Smooth muscle cell (in vitro differentiated cells): ENCODE results near the gene ZNF644. TPM values are rescaled to one million over a fixed set of nuclear protein-coding genes. Genes with fewer than 3 reads are reported as not detected.
A peak's percentile ranks its signal among the peaks of the same experiment; 100 is the strongest.

ENCODE experiments used
- DNase-seq: peaks from one replicate; lab custom pipeline; 2025; ENCODE audit not compliant: unreplicated experiment; lab: John Stamatoyannopoulos, UW
- H2AFZ ChIP-seq: fragments of 200-600 bp; sonication (generic); 2 replicates; pipeline ENCODE4 v1.6.0; 2016; ENCODE audit warnings: antibody characterized with exemption, low read depth, mild to moderate bottlenecking
- H3F3A ChIP-seq: fragments of 200-600 bp; sonication (generic); 2 replicates; pipeline ENCODE4 v1.6.0; 2017; ENCODE audit warnings: antibody characterized with exemption, low read depth
- H3K27ac ChIP-seq: fragments of 200-600 bp; sonication (generic); 2 replicates; pipeline ENCODE4 v1.5.1; 2016; ENCODE audit warnings: low read depth, mild to moderate bottlenecking
- H3K27me3 ChIP-seq: fragments of 200-600 bp; sonication (generic); 2 replicates; pipeline ENCODE4 v1.6.1; 2016; ENCODE audit warnings: low read depth, mild to moderate bottlenecking
- H3K36me3 ChIP-seq: fragments of 200-600 bp; sonication (generic); 2 replicates; pipeline ENCODE4 v1.5.1; 2016; ENCODE audit warnings: low read depth
- H3K4me1 ChIP-seq: fragments of 200-600 bp; sonication (generic); 2 replicates; pipeline ENCODE4 v1.5.1; 2016; ENCODE audit warnings: low read depth
- H3K4me2 ChIP-seq: fragments of 200-600 bp; sonication (generic); 2 replicates; pipeline ENCODE4 v1.6.0; 2016; ENCODE audit warnings: mild to moderate bottlenecking
- H3K4me3 ChIP-seq: fragments of 200-600 bp; sonication (generic); 2 replicates; pipeline ENCODE4 v1.5.1; 2016; ENCODE audit warnings: mild to moderate bottlenecking
- H3K79me2 ChIP-seq: fragments of 200-600 bp; sonication (generic); 2 replicates; pipeline ENCODE4 v1.6.0; 2016; ENCODE audit warnings: low read depth, mild to moderate bottlenecking
- H3K9ac ChIP-seq: fragments of 200-600 bp; sonication (generic); 2 replicates; pipeline ENCODE4 v1.6.0; 2016; ENCODE audit warnings: low read depth
- H3K9me3 ChIP-seq: fragments of 200-600 bp; sonication (generic); replicated peaks from 2 replicates; pipeline ENCODE4 v1.5.1; 2016; ENCODE audit warnings: low read depth
- H4K20me1 ChIP-seq: fragments of 200-600 bp; sonication (generic); 2 replicates; pipeline ENCODE4 v1.6.0; 2016; ENCODE audit warnings: low read depth
- CTCF ChIP-seq: fragments of 200-600 bp; sonication (generic); IDR thresholded peaks from 2 replicates; pipeline ENCODE4 v1.5.1; 2017; ENCODE audit warnings: borderline replicate concordance, mild to moderate bottlenecking, antibody characterized with exemption; ENCODE audit not compliant: insufficient read depth, poor library complexity, severe bottlenecking
- WGBS: methylation state at CpG from one replicate; pipeline ENCODE4 v1.1.7; 2016; ENCODE audit warnings: low lambda C conversion rate; 5-methylcytosine and 5-hydroxymethylcytosine counted together
- polyA plus RNA-seq: library from polyadenylated mRNA; unstranded; fragments of >200 nt; fragmentation: Nextera tagmentation; extraction: Ambion mirVana; gene quantifications from 2 replicates; pipeline ENCODE4 v1.2.1, GENCODE V29; 2016
- total RNA-seq: library from RNA; depleted of rRNA; stranded (reverse); fragments of >200 nt; gene quantifications from 2 replicates; pipeline ENCODE4 v1.2.3, GENCODE V29; 2014

The ZNF644 gene
- total and polyA plus RNA-seq, 2 experiments from 2014 or later = 22.9 to 102 TPM

GRCh38 chr1:90964444-90965035 is 57.3 kb downstream of the ZNF644 start:
- DNase-seq = no peak
- Histone ChIP-seq H3K79me2 (peaks cover 97% of the 10 kb centered on the region), H3K4me1 (no peaks in the 10 kb centered on the region), H2AFZ (no peak overlapping the region), H3K9ac (no peak overlapping the region), H3K4me2 (no peak overlapping the region), H3K9me3 (no peaks in the 10 kb centered on the region), H3K36me3 (no peaks in the 10 kb centered on the region), H3K27ac (no peak overlapping the region), H3F3A (peaks cover 8% of the 10 kb centered on the region), H4K20me1 (peaks cover 99% of the 10 kb centered on the region), H3K4me3 (no peak overlapping the region), H3K27me3 (no peaks in the 10 kb centered on the region)
- 67% methylated on average over 1 of the region's 1 CpG for whole genome bisulfite sequencing
- TF ChIP-seq CTCF = peak; percentile 26

GRCh38 chr1:90963651-90964050 is 58.2 kb downstream of the ZNF644 start:
- no peak overlapping the region for H3K4me2 ChIP-seq
- H3K27me3 ChIP-seq = no peaks in the 10 kb centered on the region
- no peak overlapping the region for H3K9ac ChIP-seq
- DNase-seq = no peak
- no peaks in the 10 kb centered on the region for H3K36me3 ChIP-seq
- H3K4me3 ChIP-seq = no peak overlapping the region
- H3F3A ChIP-seq = peaks cover 8% of the 10 kb centered on the region
- H3K79me2 ChIP-seq = peaks cover 97% of the 10 kb centered on the region
- H3K9me3 ChIP-seq = no peaks in the 10 kb centered on the region
- no peak overlapping the region for H2AFZ ChIP-seq
- WGBS = 54% methylated on average over 1 of the region's 1 CpG
- peaks cover 99% of the 10 kb centered on the region for H4K20me1 ChIP-seq
- H3K27ac ChIP-seq = no peak overlapping the region
- H3K4me1 ChIP-seq = no peaks in the 10 kb centered on the region
- no peak for TF ChIP-seq CTCF

GRCh38 chr1:90963236-90963635 is 58.6 kb downstream of the ZNF644 start:
- Histone ChIP-seq H4K20me1 (peaks cover 99% of the 10 kb centered on the region), H3K79me2 (peaks cover 97% of the 10 kb centered on the region), H3K27ac (no peak overlapping the region), H3K36me3 (no peaks in the 10 kb centered on the region), H3K9me3 (no peaks in the 10 kb centered on the region), H3F3A (peaks cover 8% of the 10 kb centered on the region), H3K4me3 (no peak overlapping the region), H3K4me1 (no peaks in the 10 kb centered on the region), H2AFZ (no peak overlapping the region), H3K4me2 (no peak overlapping the region), H3K9ac (no peak overlapping the region), H3K27me3 (no peaks in the 10 kb centered on the region)
- WGBS = 97% methylated on average over 2 of the region's 2 CpGs
- no peak for TF ChIP-seq CTCF
- DNase-seq = no peak
